Stomach smooth muscle (tissue), 2 donors: ENCODE results near the gene CDC25B.
"Not testable (repeated sequence)": the region's sequence is repeated elsewhere in the genome, so short reads cannot be mapped to it uniquely, and the experiment has no call there.

Experiments used
- H3K27ac ChIP-seq: one replicate; pipeline ENCODE4 v1.7.0; 2013; ENCODE audit warnings: mild to moderate bottlenecking, low read length, inconsistent platforms
- H3K27me3 ChIP-seq, 2 donors: one replicate each; pipeline ENCODE4 v1.7.0; 2013; ENCODE audit warnings: low read length in 2 of 2; ENCODE audit not compliant: insufficient read depth in 2 of 2, control insufficient read depth in 1 of 2
- H3K36me3 ChIP-seq, 2 donors: one replicate each; pipeline ENCODE4 v1.7.0; 2013; ENCODE audit warnings: low read length in 2 of 2; ENCODE audit not compliant: control insufficient read depth in 2 of 2, insufficient read depth in 2 of 2
- H3K4me1 ChIP-seq: one replicate; pipeline ENCODE4 v1.7.0; 2013; ENCODE audit warnings: low read length; ENCODE audit not compliant: control insufficient read depth, insufficient read depth
- H3K4me3 ChIP-seq, 2 donors: one replicate each; pipeline ENCODE4 v1.7.0; 2013; ENCODE audit warnings: low read length in 2 of 2
- H3K9ac ChIP-seq, 2 donors: one replicate each; pipeline ENCODE4 v1.7.0; 2013; ENCODE audit warnings: low read length in 2 of 2, mild to moderate bottlenecking in 1 of 2
- H3K9me3 ChIP-seq, 2 donors: one replicate each; pipeline ENCODE4 v1.7.0; 2013; ENCODE audit warnings: low read length in 2 of 2; ENCODE audit not compliant: control insufficient read depth in 2 of 2
- donor health status: healthy.
- donor health status: Pancreatic carcinoma.

CDC25B gene

GRCh38 chr20:3785240-3786125 lies 10.6 kb upstream of the CDC25B start:
- Histone ChIP-seq H3K9ac (peak overlapping the region; percentile 49 to 72), H3K4me1 (peaks cover 36% of the 10 kb centered on the region), H3K9me3 (no peaks in the 10 kb centered on the region), H3K27me3 (no peaks in the 10 kb centered on the region), H3K27ac (peak overlapping the region; percentile 62), H3K36me3 (no peaks in the 10 kb centered on the region), H3K4me3 (peak overlapping the region; percentile 57 to 85)

GRCh38 chr20:3786126-3786484 lies 10.0 kb upstream of the CDC25B start:
- Histone ChIP-seq H3K9ac (peak overlapping the region; percentile 49 to 72), H3K4me1 (peaks cover 33% of the 10 kb centered on the region), H3K4me3 (peak overlapping the region; percentile 57 to 85), H3K36me3 (no peaks in the 10 kb centered on the region), H3K27me3 (no peaks in the 10 kb centered on the region), H3K9me3 (no peaks in the 10 kb centered on the region), H3K27ac (peak overlapping the region; percentile 62)

- Histone ChIP-seq H3K9me3 (no peaks in the 10 kb centered on the region), H3K36me3 (no peaks in the 10 kb centered on the region), H3K4me1 (peaks cover 32% of the 10 kb centered on the region), H3K27ac (peak within 1 kb of the TSS; percentile 62), H3K4me3 (peak within 1 kb of the TSS; percentile 57 to 85), H3K27me3 (no peaks in the 10 kb centered on the region), H3K9ac (peak within 1 kb of the TSS; percentile 50 to 72)
Observed at GRCh38 chr20:3786665-3787323, 9.3 kb upstream of the CDC25B start, which contains the start of gene CENPB. TSS of gene CENPB (minus strand) at chr20:3786740. CDS start at chr20:3786483, 257 bp downstream.

GRCh38 chr20:3787324-3788014 lies 8.6 kb upstream of the CDC25B start:
- H3K9me3 ChIP-seq = no peaks in the 10 kb centered on the region
- H3K36me3 ChIP-seq = no peaks in the 10 kb centered on the region
- no peak overlapping the region for H3K27ac ChIP-seq
- peak overlapping the region; percentile 44 to 50 for H3K4me3 ChIP-seq
- H3K9ac ChIP-seq = peak overlapping the region in 1 of 2 donors; percentile 50
- H3K27me3 ChIP-seq = no peaks in the 10 kb centered on the region
- peaks cover 32% of the 10 kb centered on the region for H3K4me1 ChIP-seq

GRCh38 chr20:3788685-3789155 lies 7.4 kb upstream of the CDC25B start:
- Histone ChIP-seq H3K9me3 (no peaks in the 10 kb centered on the region), H3K27me3 (no peaks in the 10 kb centered on the region), H3K27ac (no peak overlapping the region)

GRCh38 chr20:3789201-3789600 lies 6.9 kb upstream of the CDC25B start:
- not testable (repeated sequence) for H3K9ac ChIP-seq, H3K36me3 ChIP-seq, H3K27me3 ChIP-seq, H3K27ac ChIP-seq, H3K9me3 ChIP-seq, H3K4me3 ChIP-seq
- H3K4me1 ChIP-seq = peaks cover 20% of the 10 kb centered on the region

More at GRCh38 chr20:3788685-3789155, 7.4 kb upstream of the CDC25B start:
- Histone ChIP-seq H3K4me1 (peaks cover 25% of the 10 kb centered on the region), H3K36me3 (no peaks in the 10 kb centered on the region), H3K9ac (no peak overlapping the region), H3K4me3 (no peak overlapping the region)

- peaks cover 44% of the 10 kb centered on the region for H3K4me1 ChIP-seq
- not testable (repeated sequence) for H3K9ac ChIP-seq, H3K27ac ChIP-seq, H3K36me3 ChIP-seq, H3K4me3 ChIP-seq, H3K27me3 ChIP-seq, H3K9me3 ChIP-seq
Observed at GRCh38 chr20:3794168-3794567, 1.9 kb upstream of the CDC25B start.

GRCh38 chr20:3794701-3795420 lies 1.2 kb upstream of the CDC25B start:
- Histone ChIP-seq H3K27me3 (no peaks in the 10 kb centered on the region), H3K27ac (peak overlapping the region; percentile 99), H3K4me1 (peaks cover 50% of the 10 kb centered on the region), H3K36me3 (peaks cover 0 to 3% of the 10 kb centered on the region in 2 donors), H3K4me3 (peak overlapping the region; percentile 83 to 94), H3K9ac (peak overlapping the region; percentile 96 to 98), H3K9me3 (no peaks in the 10 kb centered on the region)

GRCh38 chr20:3796477-3797225 lies 541 bp downstream of the CDC25B start:
- H3K9me3 ChIP-seq = no peaks in the 10 kb centered on the region
- H3K9ac ChIP-seq = peak overlapping the region; percentile 39 to 73
- peak overlapping the region; percentile 76 to 94 for H3K4me3 ChIP-seq
- peak overlapping the region; percentile 67 for H3K27ac ChIP-seq
- peaks cover 55% of the 10 kb centered on the region for H3K4me1 ChIP-seq
- H3K36me3 ChIP-seq = peaks cover 16% of the 10 kb centered on the region in 2 donors
- no peaks in the 10 kb centered on the region for H3K27me3 ChIP-seq
